HCT116 (cell line): ENCODE results near the gene FUT6.

Experiments used
- ATF3 ChIP-seq: IDR thresholded peaks from 2 replicates; pipeline ENCODE4 v1.6.1; 2012
- CEBPB ChIP-seq: IDR thresholded peaks from 2 replicates; pipeline ENCODE4 v1.6.1; 2012; ENCODE audit warnings: low read depth
- CTCF ChIP-seq, 3 experiments: fragments of 200-600 bp in 1 of 3; sonication (generic) in 1 of 3; IDR thresholded peaks in 2 of 3; conservative IDR thresholded peaks in 1 of 3; 2 replicates each; pipeline ENCODE4 v1.5.1; 2012 to 2017; ENCODE audit warnings: low read depth in 2 of 3, low read length in 2 of 3, antibody characterized with exemption in 1 of 3, borderline replicate concordance in 1 of 3, control low read depth in 1 of 3, mild to moderate bottlenecking in 1 of 3, mixed read lengths in 1 of 3, mixed run types in 1 of 3, moderate library complexity in 1 of 3; ENCODE audit not compliant: insufficient read depth in 1 of 3
- EZH2 ChIP-seq: fragments of 200-600 bp; sonication (generic); IDR thresholded peaks from 2 replicates; pipeline ENCODE4 v1.6.1; 2017; ENCODE audit warnings: antibody characterized with exemption, mixed run types
- MAX ChIP-seq: IDR thresholded peaks from 2 replicates; pipeline ENCODE4 v1.6.1; 2012
- POLR2A ChIP-seq: IDR thresholded peaks from 2 replicates; pipeline ENCODE4 v1.7.0; 2011; ENCODE audit warnings: borderline replicate concordance; ENCODE audit not compliant: insufficient read depth, insufficient read length; ENCODE audit errors: extremely low read depth
- POLR2AphosphoS5 ChIP-seq: IDR thresholded peaks from 2 replicates; pipeline ENCODE4 v1.6.1; 2011; ENCODE audit warnings: mild to moderate bottlenecking, low read depth, low read length, moderate library complexity
- RAD21 ChIP-seq: IDR thresholded peaks from 2 replicates; pipeline ENCODE4 v1.6.1; 2012; ENCODE audit warnings: low read depth, mild to moderate bottlenecking
- YY1 ChIP-seq: IDR thresholded peaks from 2 replicates; pipeline ENCODE4 v1.6.1; 2011; ENCODE audit warnings: low read length, low read depth, moderate library complexity, mild to moderate bottlenecking; ENCODE audit not compliant: insufficient replicate concordance; ENCODE audit errors: extremely low read depth

GRCh38 chr19:5800361-5801270, 38.9 kb downstream of the FUT6 start:
- TF ChIP-seq POLR2AphosphoS5 (no peak), MAX (no peak), CTCF (IDR thresholded peaks at IDR 0.05 in 2 of 3, conservative IDR thresholded peaks at IDR 0.05 in 1 of 3; ENCODE audit: borderline replicate concordance in 1 of 3, insufficient read depth in 1 of 3, low read depth in 2 of 3, low read length in 2 of 3) (no peak), YY1 (no peak), POLR2A (no peak), EZH2 (no peak), CEBPB (no peak), RAD21 (no peak), ATF3 (no peak)
